Stimulated activated CD8-positive, alpha-beta memory T cell treated with anti-CD3 and anti-CD28 coated beads, Interleukin-4, amount 100 ng/mL, for 1 hour (primary cell): ENCODE results near the gene HOXA9.

ENCODE experiments used
- DNase-seq, 2 donors: peaks; one replicate each; pipeline ENCODE4 v3.0.0-alpha.2; 2020; ENCODE audit warnings: low read depth in 2 of 2, low spot score in 1 of 2

Gene HOXA9

DNA sequence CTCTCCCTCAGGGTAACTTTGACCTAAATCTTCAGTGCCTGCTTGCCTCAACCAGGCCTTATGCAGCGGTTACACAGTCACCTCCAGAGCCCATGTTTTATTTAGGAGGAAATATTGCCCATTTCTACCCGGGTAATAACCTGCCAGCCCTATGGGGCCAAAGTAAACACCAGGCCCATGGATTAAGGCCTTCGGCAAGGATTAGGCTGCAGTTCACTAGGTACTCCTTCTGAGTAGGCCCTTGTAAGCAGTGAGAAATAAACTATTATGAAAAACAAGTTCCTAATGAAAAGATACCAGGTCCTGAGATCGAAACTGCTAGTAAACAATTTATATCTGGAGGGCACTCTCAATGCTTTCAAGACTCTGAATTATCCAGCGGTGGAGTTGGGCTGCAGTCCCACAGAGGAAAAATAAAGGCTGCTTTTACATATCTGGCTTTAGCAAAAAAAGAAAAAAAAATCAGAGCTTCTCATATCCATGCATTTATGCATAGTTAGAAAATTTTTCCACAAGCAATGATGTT is 12.5 kb upstream of the HOXA9 start:
- DNase-seq: no peak

GRCh38 chr7:27176962-27177794 is 11.8 kb upstream of the HOXA9 start:
- DNase-seq: no peak

GRCh38 chr7:27176524-27176845 is 11.1 kb upstream of the HOXA9 start:
- no peak for DNase-seq

DNA sequence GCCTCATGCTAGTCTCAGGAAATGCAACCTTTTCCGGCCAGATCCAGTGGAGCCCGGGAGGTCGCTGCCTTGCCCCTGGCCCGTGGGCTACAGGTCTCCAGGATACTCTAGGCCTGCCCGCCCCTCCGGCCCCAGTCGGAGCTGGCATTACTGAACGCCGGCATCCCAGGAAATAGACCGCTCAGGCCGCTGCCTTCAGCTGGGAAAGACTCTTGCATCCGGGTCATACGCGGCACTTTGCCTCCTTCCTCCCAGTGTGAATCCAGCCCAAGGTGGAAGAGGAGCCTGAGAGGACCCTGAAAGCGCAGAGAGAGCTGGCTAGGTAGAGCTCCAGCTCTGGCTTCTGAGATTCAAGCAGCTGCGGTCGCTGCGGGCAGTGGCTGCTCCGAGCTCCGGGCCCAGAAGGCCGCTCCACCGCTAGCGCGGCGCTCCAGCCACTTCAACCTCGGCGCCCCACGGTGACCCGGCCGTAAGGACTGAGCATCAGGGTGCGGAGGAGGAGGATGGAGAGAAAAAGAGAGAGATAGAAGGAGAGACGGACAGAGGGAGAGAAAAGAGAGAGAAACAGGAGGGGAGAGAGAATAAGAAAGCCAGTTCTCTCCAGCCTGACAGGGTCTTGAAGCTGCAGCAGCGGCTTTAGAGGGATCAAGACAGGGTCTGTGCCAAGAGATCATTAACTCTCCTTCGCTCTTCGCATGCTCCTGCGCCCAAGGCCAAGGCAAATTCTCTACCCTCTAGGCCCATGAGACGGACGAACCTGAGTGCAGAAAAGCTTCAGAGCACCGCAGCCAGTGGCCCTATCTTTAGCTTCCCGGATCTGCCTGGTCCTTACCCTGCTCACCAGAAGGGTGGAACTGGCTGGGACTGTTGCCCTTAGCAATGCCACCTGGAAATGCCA is 10.5 kb upstream of the HOXA9 start:
- no peak for DNase-seq

- no peak for DNase-seq
Observed at GRCh38 chr7:27174874-27175625, 9.7 kb upstream of the HOXA9 start.

GRCh38 chr7:27173956-27174873 is 8.9 kb upstream of the HOXA9 start, which contains the start of gene HOXA10:
Gene HOXA10, minus strand, starts transcription at chr7:27174320. Its CDS starts 14 bp downstream, at chr7:27174306.
- DNase-seq: no peak

DNA sequence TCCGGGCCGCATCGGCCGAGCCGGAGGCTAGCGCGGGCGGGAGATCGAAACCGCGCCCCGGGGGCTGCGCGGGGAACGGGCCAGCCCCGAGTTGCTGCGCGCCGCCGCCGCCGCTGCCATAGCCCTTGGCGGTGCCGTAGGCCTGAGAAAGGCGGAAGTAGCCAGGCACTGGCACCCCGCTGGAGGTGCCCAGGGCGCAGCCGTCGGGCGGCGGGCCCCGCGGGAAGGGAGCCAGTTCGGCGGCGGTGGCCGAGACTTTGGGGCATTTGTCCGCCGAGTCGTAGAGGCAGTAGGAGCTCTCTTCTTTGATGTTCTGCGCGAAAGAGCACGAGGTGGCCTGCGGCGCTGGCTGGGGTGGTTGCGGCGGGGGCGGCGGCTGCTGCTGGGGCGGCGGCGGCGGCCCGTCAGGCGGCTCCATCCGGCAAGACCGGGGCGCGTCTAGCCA is 8.2 kb upstream of the HOXA9 start:
- DNase-seq: no peak

- DNase-seq: no peak
Observed at GRCh38 chr7:27172823-27173510, 7.6 kb upstream of the HOXA9 start.

DNA sequence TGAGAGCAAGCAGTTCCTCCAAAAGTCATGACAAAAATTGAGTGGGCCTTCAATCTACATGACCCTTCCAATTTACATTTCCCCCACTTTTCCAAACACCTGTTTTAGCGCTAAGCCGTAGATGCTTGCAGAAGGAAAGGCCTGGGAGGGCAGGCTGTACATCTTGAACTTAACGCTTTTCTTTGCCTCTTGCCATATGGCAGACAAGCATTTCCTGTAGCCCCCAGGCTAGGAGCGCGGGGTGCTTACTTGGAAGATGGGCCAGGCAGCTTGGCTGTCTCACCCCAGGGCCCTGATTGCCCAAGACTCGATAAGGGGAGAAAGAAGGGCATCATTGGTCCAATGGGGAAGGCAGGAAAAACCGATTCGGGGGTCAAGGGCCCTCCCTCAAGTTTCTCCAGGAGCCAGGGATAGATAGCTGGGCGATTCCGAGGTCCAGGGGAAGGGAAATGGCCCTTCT is 7.0 kb upstream of the HOXA9 start:
- no peak for DNase-seq

DNA sequence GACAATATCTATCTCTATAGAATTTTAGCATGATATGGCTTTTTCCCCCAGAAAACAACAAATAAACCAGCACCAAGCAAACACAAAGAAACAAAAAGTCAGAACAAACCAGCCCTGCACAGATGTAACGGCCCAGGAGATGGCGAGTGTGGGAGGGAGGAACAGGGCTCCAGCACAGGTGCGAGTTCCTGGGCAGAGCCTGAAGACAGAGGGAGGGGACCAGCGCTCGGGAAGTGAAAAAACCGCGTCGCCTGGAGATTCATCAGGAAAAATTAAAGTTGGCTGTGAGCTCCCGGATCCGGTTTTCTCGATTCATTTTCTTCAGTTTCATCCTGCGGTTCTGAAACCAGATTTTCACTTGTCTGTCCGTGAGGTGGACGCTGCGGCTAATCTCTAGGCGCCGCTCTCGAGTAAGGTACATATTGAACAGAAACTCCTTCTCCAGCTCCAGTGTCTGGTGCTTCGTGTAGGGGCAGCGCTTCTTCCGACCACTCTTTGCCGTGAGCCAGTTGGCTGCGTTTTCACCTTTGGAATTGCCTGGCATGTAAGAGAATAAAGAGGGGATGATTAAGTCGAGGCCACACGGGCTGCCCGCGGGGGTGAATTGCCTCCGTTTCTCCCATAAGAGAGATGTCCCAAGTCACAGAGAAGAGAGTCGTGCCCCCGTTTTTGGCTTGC is 6.4 kb upstream of the HOXA9 start:
- DNase-seq: no peak

DNA sequence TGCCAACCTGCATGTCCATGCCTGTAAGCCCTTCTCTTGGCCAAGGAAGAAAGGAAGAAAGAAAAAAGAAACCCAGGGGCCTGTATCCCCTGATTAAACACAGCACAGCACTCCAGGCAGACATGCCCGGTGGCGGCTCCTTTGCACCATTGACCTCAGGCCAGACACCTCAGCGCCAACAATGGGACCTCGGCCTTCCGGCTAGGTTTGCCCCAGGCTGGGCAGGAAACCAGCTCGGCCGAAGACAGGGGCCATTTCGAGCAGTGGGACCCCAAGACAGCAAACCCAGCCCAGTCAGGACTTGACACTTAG is 5.9 kb upstream of the HOXA9 start:
- DNase-seq: no peak

DNA sequence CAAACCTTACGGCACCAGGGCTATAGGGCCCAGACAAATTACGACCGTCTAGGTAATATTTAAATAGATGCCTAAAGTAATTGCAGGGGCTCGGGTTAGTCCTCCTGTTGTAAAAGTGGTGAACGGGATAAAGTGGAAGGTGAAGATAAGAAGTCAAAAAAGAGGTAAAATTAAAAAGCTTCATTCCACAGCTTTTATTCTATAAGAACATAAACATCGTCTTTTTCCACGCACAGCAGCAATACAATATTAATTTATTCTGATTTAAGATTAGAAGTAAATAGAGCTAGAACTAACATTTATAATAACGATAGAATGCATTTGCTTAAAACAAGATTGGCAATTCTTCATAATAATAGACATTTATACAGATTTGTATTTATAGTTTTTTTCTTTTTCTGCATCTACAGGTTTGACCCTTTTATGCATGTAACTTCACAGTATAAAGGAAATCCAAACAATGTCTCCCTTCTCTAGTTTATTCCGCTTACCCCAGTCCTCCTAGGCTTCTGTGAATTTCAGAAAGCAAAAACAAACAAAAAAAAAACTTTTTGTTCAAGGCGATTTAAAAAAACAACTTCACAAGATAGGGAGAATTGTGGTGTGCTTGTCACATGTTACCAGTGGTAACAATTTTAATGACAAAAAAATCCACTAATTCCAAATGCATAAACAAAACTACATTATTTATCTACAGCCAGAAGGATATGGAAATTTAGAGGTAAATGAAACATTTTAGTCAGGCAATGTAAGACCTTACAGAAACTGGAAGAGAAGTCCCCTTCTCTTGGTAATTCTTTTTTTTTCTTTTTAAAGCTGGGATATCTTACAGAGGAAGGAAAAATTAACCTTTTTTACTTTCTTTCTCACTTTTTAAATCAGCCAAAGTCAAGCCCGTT is 5.3 kb upstream of the HOXA9 start:
- DNase-seq: no peak

DNA sequence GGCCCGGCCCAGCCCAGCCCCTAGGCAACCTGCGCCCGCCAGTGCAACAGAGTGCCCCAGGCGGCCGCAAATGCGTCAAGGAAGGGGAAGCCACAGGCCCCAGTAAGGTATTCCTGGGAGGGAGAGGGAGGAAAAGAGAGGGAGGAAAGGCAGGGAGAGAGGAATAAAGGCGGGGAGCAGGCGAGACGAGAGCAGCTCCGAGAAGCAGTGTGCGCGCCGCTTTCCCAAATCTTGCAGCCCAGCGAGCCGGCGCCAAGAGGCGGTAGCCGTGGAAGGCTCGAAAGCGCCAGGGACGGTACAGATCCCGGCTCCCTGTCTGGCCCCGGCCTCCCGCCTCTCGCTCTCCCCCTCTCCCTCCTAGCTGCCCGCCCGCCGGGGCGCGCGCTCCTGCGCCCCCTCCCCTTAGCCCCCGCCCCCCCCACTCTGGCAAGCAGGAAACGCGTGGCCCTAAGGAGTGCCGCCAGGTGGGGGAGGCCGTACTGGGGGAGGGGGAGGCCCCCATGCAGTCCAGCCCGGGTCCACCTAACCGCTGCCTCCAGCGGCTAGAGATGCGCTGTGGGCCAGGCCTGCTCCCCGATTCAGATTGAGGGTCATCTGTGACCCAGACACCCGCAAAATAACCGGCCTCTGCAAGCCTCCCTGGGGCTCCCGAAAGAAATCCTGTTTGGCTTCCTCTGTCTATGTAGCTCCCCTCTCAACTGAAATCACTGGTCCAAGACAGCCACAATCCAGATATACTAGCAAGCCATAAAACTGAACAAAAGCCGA is 4.5 kb upstream of the HOXA9 start:
- no peak for DNase-seq

GRCh38 chr7:27168265-27168947 is 3.1 kb upstream of the HOXA9 start:
- DNase-seq: no peak

GRCh38 chr7:27167916-27168264 is 2.6 kb upstream of the HOXA9 start:
- no peak for DNase-seq

GRCh38 chr7:27166531-27167505 is 1.5 kb upstream of the HOXA9 start:
- DNase-seq: no peak
